Heart right ventricle (tissue), 16 donors: ENCODE measurements around the gene NR4A1. TPM values are rescaled to one million over a fixed set of nuclear protein-coding genes. Genes with fewer than 3 reads are reported as not detected.
A peak's percentile ranks its signal among the peaks of the same experiment; 100 is the strongest.

Experiments
- ATAC-seq, 8 donors: fragments of 200-7000 bp; cut with Tn5 transposase; one replicate each; pipeline ENCODE4 v1.9.1; 2020; ENCODE audit warnings: mild to moderate bottlenecking in 8 of 8, moderate library complexity in 8 of 8, moderate number of reproducible peaks in 1 of 8
- DNase-seq, 2 donors: peaks; one replicate each; pipeline ENCODE4 v3.0.0-alpha.2; 2020
- H3K27ac ChIP-seq, 10 donors: fragments of 200-600 bp; sonication (generic) in 2 of 10; one replicate each; pipeline versions ENCODE4 v1.5.0 to v1.8.0; 2020 to 2022; ENCODE audit warnings: mild to moderate bottlenecking in 3 of 10
- H3K27me3 ChIP-seq, 7 donors: fragments of 200-600 bp; one replicate each; pipeline ENCODE4 v1.8.0; 2021 to 2022; ENCODE audit warnings: mild to moderate bottlenecking in 2 of 7
- H3K36me3 ChIP-seq, 9 donors: fragments of 200-600 bp; sonication (generic) in 1 of 9; one replicate each; pipeline versions ENCODE4 v1.5.0 to v1.8.0; 2020 to 2022; ENCODE audit warnings: mild to moderate bottlenecking in 2 of 9
- H3K4me1 ChIP-seq, 9 donors: fragments of 200-600 bp; sonication (generic) in 1 of 9; one replicate each; pipeline versions ENCODE4 v1.5.0 to v1.8.0; 2020 to 2022; ENCODE audit warnings: mild to moderate bottlenecking in 4 of 9
- H3K4me3 ChIP-seq, 10 donors: fragments of 200-600 bp; sonication (generic) in 2 of 10; one replicate each; pipeline versions ENCODE4 v1.5.0 to v1.8.0; 2020 to 2022; ENCODE audit warnings: mild to moderate bottlenecking in 7 of 10, moderate library complexity in 2 of 10
- H3K9me3 ChIP-seq, 11 donors: fragments of 200-600 bp in 10 of 11; sonication (generic) in 2 of 11; one replicate each; pipeline versions ENCODE4 v1.5.0 to v1.8.0; 2013 to 2022; ENCODE audit warnings: mild to moderate bottlenecking in 2 of 11, control low read depth in 1 of 11, moderate library complexity in 1 of 11
- CTCF ChIP-seq, 9 donors: fragments of 200-600 bp; sonication (generic) in 2 of 9; IDR thresholded peaks; one replicate each; pipeline versions ENCODE4 v1.5.0 to v1.8.0; 2021 to 2022; ENCODE audit warnings: antibody characterized with exemption in 9 of 9, mild to moderate bottlenecking in 5 of 9, moderate library complexity in 1 of 9
- WGBS, 2 donors: extraction: QIAGEN DNeasy Blood & Tissue Kit; methylation state at CpG; one replicate each; pipeline ENCODE4 v1.1.7; 2013; ENCODE audit warnings: inconsistent platforms in 1 of 2; 5-methylcytosine and 5-hydroxymethylcytosine counted together
- intact Hi-C, 10 donors: fragments of 100-400 bp; cut with DNase I; formaldehyde crosslinking; loops; one replicate each; pipeline versions ENCODE4 v1.11.1 to v1.14.2; 2022
- polyA plus RNA-seq, 2 donors: library from polyadenylated mRNA; stranded (reverse); fragments of 200-250 nt; gene quantifications; one replicate each; pipeline ENCODE4 v1.2.3, GENCODE V29; 2013
- total RNA-seq, 10 donors: library from RNA; stranded (reverse); fragmentation: NEBNext Ultra II Directional in 3 of 10; extraction: Animal tissue kit (Norgen Biotek cat#: 25700) in 3 of 10; gene quantifications; one replicate each; pipeline versions ENCODE4 v1.2.1 to v1.2.4, GENCODE V29; 2021 to 2023
- donor health status: Arrhythmogenic right ventricular cardiomyopathy.
- donor health status: ischemic (EF 13 %, LVEDD 7.1; RV severe dilation, severe dysfunction).
- donor health status: healthy with polysubstance abuse.
- donor health status: DM: no; HTN: yes; CAD: no.
- donor health status: DM: no; HTN: no; CAD: no.
- donor health status: ischemic (EF 25% LVEDD 6.9; RV normal size, moderate dysfunction).
- donor health status: ischemic (EF 25% LVEDD 5.7; RV mildly dilated, moderate dysfunction).
- donor health status: healthy.
- donor health status: DM: yes; HTN: yes; CAD: no.
- donor health status: Ischemic cardiomyopathy.
- donor health status: ischemic (EF 35%, LVEDD 5.7; RV mildly dilated, moderate dysfunction).
- donor health status: nonischemic (EF 11% LVEDD 7.7; RV severe dilation, severe dysfunction).
- donor health status: DM: yes; HTN: yes; CAD: no.
- donor health status: PGD.
- donor health status: ischemic (EF 29% LVEDD 5.4; RV normal size, mild dysfunction).
- donor health status: nonischemic (EF 23%, LVEDD 6.1; RV moderate dilation, normal function).

NR4A1 gene
- total and polyA plus RNA-seq, 12 donors: 34.6 to 588 (median 99.0) TPM

GRCh38 chr12:52036587-52037171 lies 14.6 kb upstream of the NR4A1 start:
- intact Hi-C loops: no loop called here
- no peak for TF ChIP-seq CTCF (IDR thresholded peaks at IDR 0.05)
- Histone ChIP-seq H3K27ac (peak overlapping the region; percentile 2 to 95 (median 86)), H3K4me3 (peak overlapping the region in 9 of 10 donors; percentile 21 to 84 (median 68)), H3K36me3 (no peaks in the 10 kb centered on the region), H3K27me3 (peaks cover 0 to 5% (median 0%) of the 10 kb centered on the region in 7 donors), H3K4me1 (peaks cover 31 to 94% (median 74%) of the 10 kb centered on the region in 9 donors), H3K9me3 (no peaks in the 10 kb centered on the region)
- WGBS, 2 donors: 6 to 9% methylated on average over 52 to 53 of the region's 53 CpGs
- ATAC-seq: peak; percentile 48 to 73 (median 66)
- DNase-seq: peak; percentile 91 to 94

GRCh38 chr12:52037248-52037861 lies 13.9 kb upstream of the NR4A1 start:
- intact Hi-C loops: no loop called here
- H3K4me1 ChIP-seq: peaks cover 29 to 94% (median 74%) of the 10 kb centered on the region in 9 donors
- H3K27ac ChIP-seq: peak overlapping the region; percentile 81 to 100 (median 94)
- no peaks in the 10 kb centered on the region for H3K9me3 ChIP-seq
- TF ChIP-seq CTCF (IDR thresholded peaks at IDR 0.05): peak in 3 of 9 donors; percentile 6 to 34 (median 10)
- 1 to 2% methylated on average over 44 to 59 of the region's 59 CpGs for WGBS, 2 donors
- ATAC-seq (peak in 1 of 8 donors; percentile 1), DNase-seq (peak; percentile 66 to 69)
- H3K36me3 ChIP-seq: no peaks in the 10 kb centered on the region
- H3K4me3 ChIP-seq: peak overlapping the region; percentile 63 to 87 (median 76)
- H3K27me3 ChIP-seq: peaks cover 0 to 5% (median 0%) of the 10 kb centered on the region in 7 donors

- intact Hi-C loops: no loop called here
- Histone ChIP-seq H3K4me1 (peaks cover 35 to 97% (median 81%) of the 10 kb centered on the region in 9 donors), H3K9me3 (no peaks in the 10 kb centered on the region), H3K27me3 (peaks cover 0 to 5% (median 0%) of the 10 kb centered on the region in 7 donors), H3K4me3 (peak overlapping the region in 9 of 10 donors; percentile 63 to 87 (median 78)), H3K27ac (peak overlapping the region in 9 of 10 donors; percentile 34 to 100 (median 95)), H3K36me3 (no peaks in the 10 kb centered on the region)
- 48 to 53% methylated on average over 6 of the region's 6 CpGs for WGBS, 2 donors
- TF ChIP-seq CTCF (IDR thresholded peaks at IDR 0.05): no peak
- ATAC-seq (no peak), DNase-seq (no peak)
Observed at GRCh38 chr12:52038447-52038846, 12.8 kb upstream of the NR4A1 start.

GRCh38 chr12:52041035-52041434 lies 10.2 kb upstream of the NR4A1 start:
- Histone ChIP-seq H3K27me3 (peaks cover 0 to 4% (median 0%) of the 10 kb centered on the region in 7 donors), H3K36me3 (no peaks in the 10 kb centered on the region), H3K27ac (peak overlapping the region in 8 of 10 donors; percentile 61 to 100 (median 98)), H3K4me1 (peaks cover 40 to 97% (median 87%) of the 10 kb centered on the region in 9 donors), H3K4me3 (no peak overlapping the region), H3K9me3 (no peaks in the 10 kb centered on the region)
- DNase-seq (no peak), ATAC-seq (no peak)
- no peak for TF ChIP-seq CTCF (IDR thresholded peaks at IDR 0.05)
- intact Hi-C loops: no loop called here
- 75 to 80% methylated on average over 3 of the region's 3 CpGs for WGBS, 2 donors
